Mesendoderm (in vitro differentiated cells): Measurements from ENCODE around the gene LAD1.
A peak's percentile ranks its signal among the peaks of the same experiment; 100 is the strongest.

Source experiments
- DNase-seq: peaks from one replicate; pipeline ENCODE4 v3.0.0; 2013
- H2AK5ac ChIP-seq: 2 replicates; pipeline ENCODE4 v1.6.1; 2013; ENCODE audit warnings: low read length, inconsistent platforms
- H2BK120ac ChIP-seq: 2 replicates; pipeline ENCODE4 v1.6.1; 2013; ENCODE audit warnings: low read depth, mild to moderate bottlenecking, low read length, moderate library complexity, mixed read lengths
- H2BK15ac ChIP-seq: replicated peaks from 2 replicates; pipeline ENCODE4 v1.6.1; 2013; ENCODE audit warnings: low read depth, mild to moderate bottlenecking, moderate library complexity
- H2BK5ac ChIP-seq: 2 replicates; pipeline ENCODE4 v1.6.1; 2013; ENCODE audit warnings: low read length, inconsistent platforms
- H3K18ac ChIP-seq: 2 replicates; pipeline ENCODE4 v1.6.1; 2013; ENCODE audit warnings: mild to moderate bottlenecking, low read length, mixed read lengths
- H3K23ac ChIP-seq: one replicate; pipeline ENCODE4 v1.6.1; 2013; ENCODE audit warnings: low read length
- H3K27ac ChIP-seq: 2 replicates; pipeline ENCODE4 v1.5.1; 2013; ENCODE audit warnings: low read depth, mild to moderate bottlenecking, inconsistent platforms, low read length, moderate library complexity
- H3K27me3 ChIP-seq: 2 replicates; pipeline ENCODE4 v1.6.1; 2013; ENCODE audit warnings: low read length, control low read depth, mild to moderate bottlenecking, inconsistent platforms; ENCODE audit not compliant: insufficient read depth, poor library complexity
- H3K36me3 ChIP-seq: 2 replicates; pipeline ENCODE4 v1.6.1; 2013; ENCODE audit warnings: low read length, inconsistent platforms; ENCODE audit not compliant: control insufficient read depth, insufficient read depth
- H3K4ac ChIP-seq: one replicate; pipeline ENCODE4 v1.6.1; 2013; ENCODE audit warnings: low read depth, mild to moderate bottlenecking, low read length, moderate library complexity
- H3K4me1 ChIP-seq: 2 replicates; pipeline ENCODE4 v1.6.1; 2013; ENCODE audit warnings: low read depth, low read length, inconsistent platforms; ENCODE audit not compliant: control insufficient read depth
- H3K4me2 ChIP-seq: 2 replicates; pipeline ENCODE4 v1.6.1; 2013; ENCODE audit warnings: low read length
- H3K4me3 ChIP-seq: 2 replicates; pipeline ENCODE4 v1.5.1; 2013; ENCODE audit warnings: mild to moderate bottlenecking, low read length
- H3K56ac ChIP-seq: one replicate; pipeline ENCODE4 v1.6.1; 2013; ENCODE audit warnings: low read length
- H3K79me1 ChIP-seq: 2 replicates; pipeline ENCODE4 v1.6.1; 2013; ENCODE audit warnings: low read length, inconsistent platforms
- H3K79me2 ChIP-seq: 2 replicates; pipeline ENCODE4 v1.6.1; 2013; ENCODE audit warnings: mild to moderate bottlenecking, low read length; ENCODE audit not compliant: control insufficient read depth, insufficient read depth
- H3K9ac ChIP-seq: 2 replicates; pipeline ENCODE4 v1.6.1; 2013; ENCODE audit warnings: low read length, inconsistent platforms
- H4K5ac ChIP-seq: one replicate; pipeline ENCODE4 v1.6.1; 2013; ENCODE audit warnings: low read length
- H4K8ac ChIP-seq: one replicate; pipeline ENCODE4 v1.6.1; 2013; ENCODE audit warnings: low read depth, mild to moderate bottlenecking, control low read depth, low read length, moderate library complexity
- WGBS: extraction: QIAGEN DNeasy Blood & Tissue Kit; methylation state at CpG from one replicate; pipeline ENCODE4 v1.1.7; 2013; ENCODE audit warnings: low lambda C conversion rate, missing lambda C conversion rate; ENCODE audit not compliant: insufficient coverage; ENCODE audit errors: extremely low coverage; 5-methylcytosine and 5-hydroxymethylcytosine counted together

Gene LAD1

GRCh38 chr1:201406831-201407406 lies 7.8 kb upstream of the LAD1 start:
- no peak overlapping the region for H3K4ac ChIP-seq
- no peaks in the 10 kb centered on the region for H3K36me3 ChIP-seq
- H2BK5ac ChIP-seq, result no peak overlapping the region
- no peak overlapping the region for H2BK15ac ChIP-seq
- H3K79me2 ChIP-seq, result no peaks in the 10 kb centered on the region
- H4K8ac ChIP-seq, result no peak overlapping the region
- H4K5ac ChIP-seq, result no peak overlapping the region
- H3K4me1 ChIP-seq, result no peaks in the 10 kb centered on the region
- no peak overlapping the region for H3K4me2 ChIP-seq
- H2BK120ac ChIP-seq, result no peak overlapping the region
- no peak overlapping the region for H3K27ac ChIP-seq
- H3K9ac ChIP-seq, result no peak overlapping the region
- H3K27me3 ChIP-seq, result no peaks in the 10 kb centered on the region
- WGBS, result no CpG with 5 or more reads among the region's 8 CpGs
- H3K79me1 ChIP-seq, result no peaks in the 10 kb centered on the region
- H3K23ac ChIP-seq, result no peak overlapping the region
- H3K56ac ChIP-seq, result no peak overlapping the region
- no peak for DNase-seq
- H2AK5ac ChIP-seq, result no peak overlapping the region
- H3K18ac ChIP-seq, result no peak overlapping the region
- no peak overlapping the region for H3K4me3 ChIP-seq

- Histone ChIP-seq H3K27me3 (no peaks in the 10 kb centered on the region), H3K4ac (no peak overlapping the region), H3K4me2 (no peak overlapping the region), H4K5ac (no peak overlapping the region), H3K27ac (no peak overlapping the region), H3K9ac (no peak overlapping the region), H3K4me1 (no peaks in the 10 kb centered on the region), H2AK5ac (no peak overlapping the region), H3K18ac (no peak overlapping the region), H2BK5ac (no peak overlapping the region), H3K56ac (no peak overlapping the region), H3K79me1 (no peaks in the 10 kb centered on the region), H4K8ac (no peak overlapping the region), H2BK120ac (no peak overlapping the region), H3K36me3 (no peaks in the 10 kb centered on the region), H3K23ac (peak overlapping the region; percentile 34), H3K4me3 (no peak overlapping the region), H2BK15ac (no peak overlapping the region), H3K79me2 (no peaks in the 10 kb centered on the region)
- no peak for DNase-seq
- WGBS, result no CpG with 5 or more reads among the region's 10 CpGs
Observed at GRCh38 chr1:201405484-201405831, 6.3 kb upstream of the LAD1 start.

- H3K9ac ChIP-seq, result no peak overlapping the region
- H3K18ac ChIP-seq, result no peak overlapping the region
- H3K4me3 ChIP-seq, result no peak overlapping the region
- no peaks in the 10 kb centered on the region for H3K27me3 ChIP-seq
- H4K8ac ChIP-seq, result no peak overlapping the region
- H4K5ac ChIP-seq, result no peak overlapping the region
- H3K27ac ChIP-seq, result no peak overlapping the region
- peaks cover 2% of the 10 kb centered on the region for H3K4me1 ChIP-seq
- H3K79me1 ChIP-seq, result no peaks in the 10 kb centered on the region
- H3K36me3 ChIP-seq, result no peaks in the 10 kb centered on the region
- no CpG with 5 or more reads among the region's 11 CpGs for WGBS
- H3K56ac ChIP-seq, result no peak overlapping the region
- no peak for DNase-seq
- no peak overlapping the region for H2BK120ac ChIP-seq
- H3K4ac ChIP-seq, result no peak overlapping the region
- H2BK5ac ChIP-seq, result no peak overlapping the region
- H2AK5ac ChIP-seq, result no peak overlapping the region
- H3K79me2 ChIP-seq, result no peaks in the 10 kb centered on the region
- H3K4me2 ChIP-seq, result no peak overlapping the region
- H2BK15ac ChIP-seq, result no peak overlapping the region
- H3K23ac ChIP-seq, result no peak overlapping the region
Observed at GRCh38 chr1:201404722-201405483, 5.8 kb upstream of the LAD1 start.

GRCh38 chr1:201404055-201404454 lies 4.9 kb upstream of the LAD1 start:
- Histone ChIP-seq H3K9ac (no peak overlapping the region), H3K4ac (no peak overlapping the region), H2AK5ac (no peak overlapping the region), H3K27ac (no peak overlapping the region), H2BK15ac (no peak overlapping the region), H4K8ac (no peak overlapping the region), H3K56ac (no peak overlapping the region), H3K18ac (no peak overlapping the region), H3K4me3 (no peak overlapping the region), H3K4me1 (peaks cover 4% of the 10 kb centered on the region), H4K5ac (no peak overlapping the region), H2BK5ac (no peak overlapping the region), H3K79me2 (no peaks in the 10 kb centered on the region), H3K23ac (no peak overlapping the region), H2BK120ac (no peak overlapping the region), H3K27me3 (no peaks in the 10 kb centered on the region), H3K4me2 (no peak overlapping the region), H3K36me3 (no peaks in the 10 kb centered on the region), H3K79me1 (no peaks in the 10 kb centered on the region)
- no CpG with 5 or more reads among the region's 7 CpGs for WGBS
- no peak for DNase-seq

- H4K8ac ChIP-seq, result no peak overlapping the region
- WGBS, result no CpG with 5 or more reads among the region's 1 CpG
Observed at GRCh38 chr1:201403359-201403758, 4.2 kb upstream of the LAD1 start.

GRCh38 chr1:201401700-201402099 lies 2.6 kb upstream of the LAD1 start:
- WGBS, result no CpG with 5 or more reads among the region's 2 CpGs
- no peak for DNase-seq
- H2AK5ac ChIP-seq, result no peak overlapping the region

More at GRCh38 chr1:201403359-201403758, 4.2 kb upstream of the LAD1 start:
- Histone ChIP-seq H2BK15ac (no peak overlapping the region), H3K9ac (no peak overlapping the region), H2BK5ac (no peak overlapping the region), H3K79me1 (no peaks in the 10 kb centered on the region), H3K4ac (no peak overlapping the region), H3K23ac (no peak overlapping the region), H3K4me3 (no peak overlapping the region), H3K4me2 (no peak overlapping the region), H3K56ac (no peak overlapping the region), H3K18ac (no peak overlapping the region), H3K36me3 (no peaks in the 10 kb centered on the region), H2AK5ac (no peak overlapping the region), H3K27me3 (no peaks in the 10 kb centered on the region), H3K27ac (no peak overlapping the region), H4K5ac (no peak overlapping the region), H3K4me1 (peaks cover 4% of the 10 kb centered on the region), H2BK120ac (no peak overlapping the region), H3K79me2 (no peaks in the 10 kb centered on the region)
- no peak for DNase-seq

More at GRCh38 chr1:201401700-201402099, 2.6 kb upstream of the LAD1 start:
- Histone ChIP-seq H3K4ac (no peak overlapping the region), H3K4me1 (peaks cover 4% of the 10 kb centered on the region), H3K36me3 (no peaks in the 10 kb centered on the region), H3K79me2 (no peaks in the 10 kb centered on the region), H3K27me3 (no peaks in the 10 kb centered on the region), H2BK5ac (no peak overlapping the region), H3K9ac (no peak overlapping the region), H3K4me3 (no peak overlapping the region), H3K56ac (no peak overlapping the region), H2BK120ac (no peak overlapping the region), H3K18ac (no peak overlapping the region), H2BK15ac (no peak overlapping the region), H3K23ac (no peak overlapping the region), H3K4me2 (no peak overlapping the region), H3K27ac (no peak overlapping the region), H3K79me1 (no peaks in the 10 kb centered on the region), H4K8ac (no peak overlapping the region), H4K5ac (no peak overlapping the region)
